ENCODE data around the gene TMEM120B.

Gene TMEM120B

GRCh38 chr12:121748218-121748570 is 35.6 kb downstream of the TMEM120B start:
- peaks cover 55% of the 10 kb centered on the region for H3K36me3 ChIP-seq (ENCODE audit: insufficient read depth, insufficient read length, low read length)
- peaks cover 8% of the 10 kb centered on the region for H3K4me1 ChIP-seq (ENCODE audit: insufficient read depth, insufficient read length)
- TF ChIP-seq YY1 (IDR thresholded peaks at IDR 0.05; ENCODE audit: insufficient read depth, insufficient read length) (no peak), ZNF274 (IDR thresholded peaks at IDR 0.05; ENCODE audit: low read depth, low read length) (no peak)
- H3K4me3 ChIP-seq (ENCODE audit: insufficient read length, low read depth), result no peak overlapping the region
- H3K9me3 ChIP-seq (ENCODE audit: insufficient read depth, low read length), result no peaks in the 10 kb centered on the region
- no peak for DNase-seq (ENCODE audit: low read depth, low spot score)
- H3K27me3 ChIP-seq (ENCODE audit: insufficient read depth, insufficient read length), result no peaks in the 10 kb centered on the region
- H3K9ac ChIP-seq (ENCODE audit: insufficient read length, low read depth), result no peak overlapping the region

DNA sequence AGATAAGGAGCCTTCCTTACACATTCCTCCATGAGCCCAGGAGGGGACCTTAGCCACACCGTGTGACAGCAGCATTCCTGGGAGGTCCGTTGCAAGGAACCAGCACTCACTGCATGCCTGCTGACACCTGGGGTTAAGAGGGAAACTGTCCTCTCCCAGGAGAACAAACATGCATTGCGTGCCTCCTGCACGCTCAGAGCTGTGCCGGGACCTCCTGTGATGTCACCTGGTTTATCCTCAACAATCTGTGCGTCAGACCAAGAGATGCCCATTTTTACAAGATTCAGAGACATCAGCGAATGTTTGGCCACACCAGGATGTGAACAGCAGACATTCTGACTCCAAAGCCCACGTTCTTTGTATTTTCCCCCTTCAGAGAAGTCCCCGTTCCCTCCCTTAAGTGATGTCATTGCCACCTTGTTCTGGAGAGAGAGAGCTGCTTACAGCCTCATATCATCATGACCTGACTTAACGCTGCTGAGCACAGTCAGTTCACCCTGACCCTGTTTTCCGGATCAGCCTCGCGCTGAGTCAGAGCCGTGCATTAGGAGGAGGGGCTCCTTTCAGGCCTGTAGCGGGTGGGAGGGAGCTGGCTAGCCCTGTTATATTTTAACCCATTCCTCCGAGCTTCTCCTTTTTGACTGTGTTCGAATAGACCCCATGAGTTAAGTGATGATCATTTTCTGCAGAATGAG is 36.2 kb downstream of the TMEM120B start:
- Histone ChIP-seq H3K36me3 (ENCODE audit: insufficient read depth, insufficient read length, low read length) (peaks cover 55% of the 10 kb centered on the region), H3K4me3 (ENCODE audit: insufficient read length, low read depth) (no peak overlapping the region), H3K27me3 (ENCODE audit: insufficient read depth, insufficient read length) (no peaks in the 10 kb centered on the region), H3K9me3 (ENCODE audit: insufficient read depth, low read length) (no peaks in the 10 kb centered on the region), H3K9ac (ENCODE audit: insufficient read length, low read depth) (no peak overlapping the region), H3K4me1 (ENCODE audit: insufficient read depth, insufficient read length) (peaks cover 8% of the 10 kb centered on the region)
- TF ChIP-seq SUZ12 (IDR thresholded peaks at IDR 0.05; ENCODE audit: extremely low read depth, insufficient read depth, insufficient read length) (no peak), ZNF274 (IDR thresholded peaks at IDR 0.05; ENCODE audit: low read depth, low read length) (no peak), YY1 (IDR thresholded peaks at IDR 0.05; ENCODE audit: insufficient read depth, insufficient read length) (no peak)
- DNase-seq (ENCODE audit: low read depth, low spot score), result no peak

DNA sequence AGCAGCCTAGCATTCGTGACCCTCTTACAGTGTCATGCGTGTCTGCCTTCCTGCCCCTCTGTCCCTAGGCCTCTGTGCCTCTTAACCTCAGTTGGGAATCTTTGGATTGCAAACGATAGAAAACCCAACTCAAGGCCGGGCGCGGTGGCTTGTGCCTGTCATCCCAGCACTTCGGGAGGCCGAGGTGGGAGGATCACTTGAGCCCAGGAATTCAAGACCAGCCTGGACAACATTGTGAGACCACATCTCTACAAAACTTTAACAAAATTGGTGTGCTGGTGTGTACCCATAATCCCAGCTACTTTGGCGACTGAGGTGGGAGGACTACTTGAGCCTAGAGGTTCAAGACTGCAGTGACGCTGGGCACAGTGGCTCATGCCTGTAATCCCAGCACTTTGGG is 36.7 kb downstream of the TMEM120B start:
- peaks cover 55% of the 10 kb centered on the region for H3K36me3 ChIP-seq (ENCODE audit: insufficient read depth, insufficient read length, low read length)
- no peak for DNase-seq (ENCODE audit: low read depth, low spot score)
- no peaks in the 10 kb centered on the region for H3K9me3 ChIP-seq (ENCODE audit: insufficient read depth, low read length)
- H3K9ac ChIP-seq (ENCODE audit: insufficient read length, low read depth), result no peak overlapping the region
- H3K27me3 ChIP-seq (ENCODE audit: insufficient read depth, insufficient read length), result no peaks in the 10 kb centered on the region
- H3K4me3 ChIP-seq (ENCODE audit: insufficient read length, low read depth), result no peak overlapping the region
- peaks cover 8% of the 10 kb centered on the region for H3K4me1 ChIP-seq (ENCODE audit: insufficient read depth, insufficient read length)
- TF ChIP-seq YY1 (IDR thresholded peaks at IDR 0.05; ENCODE audit: insufficient read depth, insufficient read length) (no peak), SUZ12 (IDR thresholded peaks at IDR 0.05; ENCODE audit: extremely low read depth, insufficient read depth, insufficient read length) (no peak), ZNF274 (IDR thresholded peaks at IDR 0.05; ENCODE audit: low read depth, low read length) (no peak)

GRCh38 chr12:121750507-121750955 is 38.0 kb downstream of the TMEM120B start:
- TF ChIP-seq YY1 (IDR thresholded peaks at IDR 0.05; ENCODE audit: insufficient read depth, insufficient read length), result no peak
- no peak for TF ChIP-seq SUZ12 (IDR thresholded peaks at IDR 0.05; ENCODE audit: extremely low read depth, insufficient read depth, insufficient read length)
- TF ChIP-seq ZNF274 (IDR thresholded peaks at IDR 0.05; ENCODE audit: low read depth, low read length), result no peak
- H3K4me1 ChIP-seq (ENCODE audit: insufficient read depth, insufficient read length), result peaks cover 8% of the 10 kb centered on the region
- DNase-seq (ENCODE audit: low read depth, low spot score), result no peak
- H3K9ac ChIP-seq (ENCODE audit: insufficient read length, low read depth), result no peak overlapping the region
- no peak overlapping the region for H3K4me3 ChIP-seq (ENCODE audit: insufficient read length, low read depth)
- no peaks in the 10 kb centered on the region for H3K27me3 ChIP-seq (ENCODE audit: insufficient read depth, insufficient read length)
- peaks cover 57% of the 10 kb centered on the region for H3K36me3 ChIP-seq (ENCODE audit: insufficient read depth, insufficient read length, low read length)
- H3K9me3 ChIP-seq (ENCODE audit: insufficient read depth, low read length), result no peaks in the 10 kb centered on the region

DNA sequence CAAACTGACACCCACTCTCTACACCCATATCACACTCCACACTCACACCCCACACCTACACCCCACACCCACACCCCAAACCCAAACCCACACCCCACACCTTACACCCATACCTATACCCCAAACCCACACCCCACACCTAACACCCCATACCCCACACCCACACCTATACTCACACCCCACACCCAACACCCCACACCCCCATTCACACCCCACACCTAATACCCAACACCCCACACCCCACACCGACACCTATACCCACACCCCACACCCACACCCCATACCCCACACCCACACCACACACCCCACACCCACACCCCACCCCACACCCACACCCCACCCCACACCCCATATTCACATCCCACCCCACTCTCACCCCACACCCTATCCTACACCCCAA is 38.5 kb downstream of the TMEM120B start:
- Histone ChIP-seq H3K27me3 (ENCODE audit: insufficient read depth, insufficient read length) (no peaks in the 10 kb centered on the region), H3K4me3 (ENCODE audit: insufficient read length, low read depth) (no peak overlapping the region), H3K4me1 (ENCODE audit: insufficient read depth, insufficient read length) (peaks cover 8% of the 10 kb centered on the region), H3K9ac (ENCODE audit: insufficient read length, low read depth) (no peak overlapping the region), H3K9me3 (ENCODE audit: insufficient read depth, low read length) (no peaks in the 10 kb centered on the region), H3K36me3 (ENCODE audit: insufficient read depth, insufficient read length, low read length) (peaks cover 60% of the 10 kb centered on the region)
- no peak for TF ChIP-seq ZNF274 (IDR thresholded peaks at IDR 0.05; ENCODE audit: low read depth, low read length)
- no peak for TF ChIP-seq SUZ12 (IDR thresholded peaks at IDR 0.05; ENCODE audit: extremely low read depth, insufficient read depth, insufficient read length)
- no peak for TF ChIP-seq YY1 (IDR thresholded peaks at IDR 0.05; ENCODE audit: insufficient read depth, insufficient read length)
- DNase-seq (ENCODE audit: low read depth, low spot score), result no peak

DNA sequence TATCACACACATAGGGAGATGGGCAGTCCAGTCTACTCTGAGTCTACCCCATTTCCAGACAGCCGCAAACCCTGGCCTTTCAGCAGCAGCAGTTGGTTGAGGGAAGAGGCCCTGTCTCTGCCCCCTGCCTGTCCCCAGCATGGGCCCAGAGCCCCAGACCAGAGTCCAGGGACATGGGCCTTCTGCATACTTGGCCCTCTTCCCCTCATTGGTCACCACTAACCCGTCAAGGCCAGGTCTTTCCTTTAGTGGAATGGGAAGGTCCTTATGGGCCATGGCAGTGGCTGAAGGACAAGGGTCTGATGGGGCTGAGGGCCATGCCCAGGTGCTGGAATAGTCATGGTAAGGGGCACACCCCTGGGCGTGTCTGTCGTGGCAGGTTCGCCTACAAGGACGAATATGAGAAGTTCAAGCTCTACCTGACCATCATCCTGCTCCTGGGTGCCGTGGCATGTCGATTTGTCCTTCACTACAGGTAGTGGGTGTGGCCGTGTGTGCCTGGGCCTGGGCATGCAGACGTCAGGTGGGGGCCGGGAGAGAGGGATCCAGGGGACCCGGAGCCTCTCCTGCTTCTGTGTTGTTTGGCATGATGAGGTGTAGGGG is 39.3 kb downstream of the TMEM120B start:
- peaks cover 10% of the 10 kb centered on the region for H3K4me1 ChIP-seq (ENCODE audit: insufficient read depth, insufficient read length)
- H3K27me3 ChIP-seq (ENCODE audit: insufficient read depth, insufficient read length), result no peaks in the 10 kb centered on the region
- H3K4me3 ChIP-seq (ENCODE audit: insufficient read length, low read depth), result no peak overlapping the region
- peaks cover 66% of the 10 kb centered on the region for H3K36me3 ChIP-seq (ENCODE audit: insufficient read depth, insufficient read length, low read length)
- no peak for TF ChIP-seq SUZ12 (IDR thresholded peaks at IDR 0.05; ENCODE audit: extremely low read depth, insufficient read depth, insufficient read length)
- TF ChIP-seq ZNF274 (IDR thresholded peaks at IDR 0.05; ENCODE audit: low read depth, low read length), result no peak
- TF ChIP-seq YY1 (IDR thresholded peaks at IDR 0.05; ENCODE audit: insufficient read depth, insufficient read length), result no peak
- H3K9ac ChIP-seq (ENCODE audit: insufficient read length, low read depth), result no peak overlapping the region
- no peak for DNase-seq (ENCODE audit: low read depth, low spot score)
- no peaks in the 10 kb centered on the region for H3K9me3 ChIP-seq (ENCODE audit: insufficient read depth, low read length)

DNA sequence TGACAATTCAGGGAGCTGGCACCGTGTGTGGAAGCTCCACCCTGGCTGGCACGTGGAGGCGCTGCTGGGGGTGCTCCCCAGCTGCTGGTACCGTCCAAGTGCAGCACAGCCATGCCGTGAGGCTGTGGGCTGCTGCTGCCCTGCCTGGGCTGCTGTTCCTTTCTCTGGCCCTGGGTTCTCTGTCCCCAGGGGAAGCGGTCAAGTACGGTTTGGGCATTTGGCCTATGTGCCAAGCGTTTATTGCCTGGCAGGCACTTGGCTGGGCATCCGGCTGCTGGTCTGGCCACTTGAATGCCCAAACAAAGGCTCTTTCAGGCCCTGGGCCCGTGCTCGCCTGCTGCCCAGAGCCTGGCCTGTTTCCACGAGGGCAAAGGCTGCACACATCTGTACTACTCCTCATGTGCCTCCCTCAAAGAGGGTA is 41.3 kb downstream of the TMEM120B start:
- Histone ChIP-seq H3K4me1 (ENCODE audit: insufficient read depth, insufficient read length) (peaks cover 7% of the 10 kb centered on the region), H3K36me3 (ENCODE audit: insufficient read depth, insufficient read length, low read length) (peaks cover 74% of the 10 kb centered on the region), H3K27me3 (ENCODE audit: insufficient read depth, insufficient read length) (no peaks in the 10 kb centered on the region), H3K9ac (ENCODE audit: insufficient read length, low read depth) (no peak overlapping the region), H3K4me3 (ENCODE audit: insufficient read length, low read depth) (no peak overlapping the region), H3K9me3 (ENCODE audit: insufficient read depth, low read length) (no peaks in the 10 kb centered on the region)
- TF ChIP-seq SUZ12 (IDR thresholded peaks at IDR 0.05; ENCODE audit: extremely low read depth, insufficient read depth, insufficient read length) (no peak), YY1 (IDR thresholded peaks at IDR 0.05; ENCODE audit: insufficient read depth, insufficient read length) (no peak), ZNF274 (IDR thresholded peaks at IDR 0.05; ENCODE audit: low read depth, low read length) (no peak)
- no peak for DNase-seq (ENCODE audit: low read depth, low spot score)

All from NT2/D1 (cell line).